Thoracic aorta (tissue), 2 donors: ENCODE results near the gene TMEM62. TPM values are rescaled to one million over a fixed set of nuclear protein-coding genes. Genes with fewer than 3 reads are reported as not detected.

Experiments
- ATAC-seq: fragments of 150-250 bp; one replicate; pipeline ENCODE4 v1.8.0; 2017; ENCODE audit warnings: low read depth; ENCODE audit not compliant: insufficient number of reproducible peaks, low FRiP score
- DNase-seq: peaks from one replicate; pipeline ENCODE4 v3.0.0-alpha.2; 2020; ENCODE audit warnings: low spot score
- H3K27ac ChIP-seq, 2 donors: fragments of 200-600 bp; sonication (generic); 1 replicate in 1 of 2; 2 replicates in 1 of 2; pipeline ENCODE4 v1.5.1; 2016; ENCODE audit warnings: mild to moderate bottlenecking in 2 of 2, moderate library complexity in 2 of 2
- H3K27me3 ChIP-seq: fragments of 200-600 bp; sonication (generic); replicated peaks from 2 replicates; pipeline ENCODE4 v1.6.0; 2016; ENCODE audit warnings: mild to moderate bottlenecking; ENCODE audit not compliant: insufficient read depth
- H3K36me3 ChIP-seq: fragments of 200-600 bp; sonication (generic); one replicate; pipeline ENCODE4 v1.5.1; 2016
- H3K4me1 ChIP-seq, 2 donors: fragments of 200-600 bp; sonication (generic); 1 replicate in 1 of 2; 2 replicates in 1 of 2; pipeline versions ENCODE4 v1.5.1 to v1.6.0; 2016; ENCODE audit warnings: low read depth in 2 of 2, mild to moderate bottlenecking in 1 of 2; ENCODE audit not compliant: control insufficient read depth in 1 of 2
- H3K4me3 ChIP-seq: fragments of 200-600 bp; sonication (generic); 2 replicates; pipeline ENCODE4 v1.5.1; 2016; ENCODE audit warnings: mild to moderate bottlenecking
- H3K9me3 ChIP-seq: fragments of 200-600 bp; sonication (generic); 2 replicates; pipeline ENCODE4 v1.5.1; 2016
- total RNA-seq, 2 donors: library from RNA; depleted of rRNA; stranded (reverse); fragments of >200 nt; gene quantifications; one replicate each; pipeline versions ENCODE4 v1.1.0 to v1.2.3, GENCODE V29; 2016
- TF ChIP-seq, protein P1 (sequence below): fragments of 200-600 bp; sonication (generic); IDR thresholded peaks from one replicate; pipeline ENCODE4 v1.5.1; 2019; ENCODE audit warnings: antibody characterized with exemption

TMEM62 gene
- total RNA-seq, 2 donors from 2014 or later: 22.5 to 51.1 TPM

DNA sequence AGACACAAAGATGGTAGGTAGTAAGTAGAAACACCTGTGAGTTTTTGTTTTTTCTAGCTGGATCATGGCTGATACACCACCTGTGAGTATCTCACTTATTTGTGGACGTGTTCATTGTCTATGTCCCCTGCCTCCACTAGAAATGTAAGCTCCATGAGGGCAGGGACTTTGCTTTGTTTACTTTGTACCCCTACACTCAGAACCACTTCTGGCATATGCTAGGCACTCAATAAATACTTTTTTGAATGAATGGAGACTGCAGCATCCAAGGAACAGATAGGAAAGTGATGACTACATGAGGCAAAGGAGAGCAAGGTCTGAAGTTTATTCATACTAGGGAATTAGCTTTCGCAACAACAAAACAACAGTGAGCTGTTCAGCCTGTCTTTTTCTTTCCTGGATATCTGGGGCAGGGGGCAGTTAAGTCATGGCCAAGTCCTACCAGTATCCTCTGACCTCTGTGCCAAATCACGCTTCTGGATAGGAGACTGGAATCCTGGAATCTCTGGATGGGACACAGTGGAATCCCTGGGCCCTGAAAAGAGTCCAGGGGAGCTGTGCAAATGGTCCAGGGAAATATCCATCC, 99.0 kb downstream of the TMEM62 start:
- no peaks in the 10 kb centered on the region for H3K4me1 ChIP-seq
- no peaks in the 10 kb centered on the region for H3K36me3 ChIP-seq
- H3K4me3 ChIP-seq: no peak overlapping the region
- TF ChIP-seq, protein P1, sequence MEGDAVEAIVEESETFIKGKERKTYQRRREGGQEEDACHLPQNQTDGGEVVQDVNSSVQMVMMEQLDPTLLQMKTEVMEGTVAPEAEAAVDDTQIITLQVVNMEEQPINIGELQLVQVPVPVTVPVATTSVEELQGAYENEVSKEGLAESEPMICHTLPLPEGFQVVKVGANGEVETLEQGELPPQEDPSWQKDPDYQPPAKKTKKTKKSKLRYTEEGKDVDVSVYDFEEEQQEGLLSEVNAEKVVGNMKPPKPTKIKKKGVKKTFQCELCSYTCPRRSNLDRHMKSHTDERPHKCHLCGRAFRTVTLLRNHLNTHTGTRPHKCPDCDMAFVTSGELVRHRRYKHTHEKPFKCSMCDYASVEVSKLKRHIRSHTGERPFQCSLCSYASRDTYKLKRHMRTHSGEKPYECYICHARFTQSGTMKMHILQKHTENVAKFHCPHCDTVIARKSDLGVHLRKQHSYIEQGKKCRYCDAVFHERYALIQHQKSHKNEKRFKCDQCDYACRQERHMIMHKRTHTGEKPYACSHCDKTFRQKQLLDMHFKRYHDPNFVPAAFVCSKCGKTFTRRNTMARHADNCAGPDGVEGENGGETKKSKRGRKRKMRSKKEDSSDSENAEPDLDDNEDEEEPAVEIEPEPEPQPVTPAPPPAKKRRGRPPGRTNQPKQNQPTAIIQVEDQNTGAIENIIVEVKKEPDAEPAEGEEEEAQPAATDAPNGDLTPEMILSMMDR: no peak
- H3K9me3 ChIP-seq: no peaks in the 10 kb centered on the region
- no peak overlapping the region for H3K27ac ChIP-seq
- ATAC-seq (no peak), DNase-seq (no peak)
- no peaks in the 10 kb centered on the region for H3K27me3 ChIP-seq

Other genes starting within 250 kb of the TMEM62 start
- 10 to 100 TPM; 22.3 to 52.4 TPM for gene TTBK2, start 212.8 kb upstream of the TMEM62 start, total RNA-seq
- gene UBR1, start 27.5 kb upstream of the TMEM62 start, total RNA-seq: 10 to 100 TPM; 30.6 to 70.4 TPM
- 100 to 1,000 TPM in 1 of 2 donors, 10 to 100 TPM in 1; 61.5 to 153 TPM for gene CCNDBP1, start 51.8 kb downstream of the TMEM62 start, total RNA-seq
- not detected for gene EPB42, start 87.4 kb downstream of the TMEM62 start, total RNA-seq
- gene TGM5, start 133.3 kb downstream of the TMEM62 start, total RNA-seq: not detected
- not detected for gene TGM7, start 168.7 kb downstream of the TMEM62 start, total RNA-seq
- gene LCMT2, start 197.0 kb downstream of the TMEM62 start, total RNA-seq: 1 to 10 TPM; 5.3 to 7.7 TPM
- 10 to 100 TPM; 13.9 to 19.1 TPM for gene ZSCAN29, start 237.5 kb downstream of the TMEM62 start, total RNA-seq
- gene TUBGCP4, start 237.5 kb downstream of the TMEM62 start, total RNA-seq: 10 to 100 TPM; 18.8 to 36.0 TPM